ENCODE results near the gene MAP3K20. TPM values are rescaled to one million over a fixed set of nuclear protein-coding genes. Genes with fewer than 3 reads are reported as not detected.
A peak's percentile ranks its signal among the peaks of the same experiment; 100 is the strongest.

Gene MAP3K20
- total and polyA plus RNA-seq, 2 experiments from 2014 or later = 7.6 to 9.6 TPM

DNA sequence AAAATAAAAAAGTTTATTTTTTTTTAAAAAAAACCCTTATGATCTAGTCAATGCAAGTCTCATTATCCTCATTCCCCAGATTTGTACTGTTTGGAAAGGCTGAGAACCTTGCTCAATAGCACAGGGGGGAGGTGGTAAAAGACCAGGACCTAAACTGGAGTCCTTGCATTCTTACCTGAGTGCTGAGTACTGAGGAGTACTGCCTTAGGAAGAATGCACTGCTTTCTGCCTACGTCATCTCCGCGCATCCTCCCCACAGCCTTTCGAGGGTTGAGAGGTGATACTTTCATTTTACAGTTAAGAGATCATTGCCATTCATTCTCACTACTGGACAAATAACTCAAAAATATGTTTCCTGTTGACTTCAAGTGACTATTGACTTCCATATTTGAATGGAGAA lies 73.8 kb downstream of the MAP3K20 start:
- Mint-ChIP-seq H3K36me3 (ENCODE audit: low read depth) (no peaks in the 10 kb centered on the region), H3K27me3 (ENCODE audit: insufficient read depth, low read depth, poor library complexity) (peaks cover 2% of the 10 kb centered on the region), H3K4me1 (peaks cover 15% of the 10 kb centered on the region), H3K9me3 (no peaks in the 10 kb centered on the region; the same call in 2 of the 3 replicates), H3K4me3 (no peak overlapping the region), H3K27ac (no peak overlapping the region)
- ATAC-seq (peak; percentile 34; the same call in 1 of the 3 replicates), DNase-seq (ENCODE audit: low spot score) (no peak)
- H3K27me3 ChIP-seq (ENCODE audit: insufficient read depth) = no peaks in the 10 kb centered on the region
- no peaks in the 10 kb centered on the region for H3F3A ChIP-seq (replicated peaks; ENCODE audit: low read depth)
- no peak overlapping the region for H3K4me2 ChIP-seq
- H3K9me2 ChIP-seq (ENCODE audit: insufficient read depth) = no peaks in the 10 kb centered on the region
- H4K20me1 ChIP-seq (replicated peaks; ENCODE audit: insufficient read depth) = no peaks in the 10 kb centered on the region
- H3K4me1 ChIP-seq (ENCODE audit: insufficient read depth) = peaks cover 13% of the 10 kb centered on the region
- TF ChIP-seq, protein P1, sequence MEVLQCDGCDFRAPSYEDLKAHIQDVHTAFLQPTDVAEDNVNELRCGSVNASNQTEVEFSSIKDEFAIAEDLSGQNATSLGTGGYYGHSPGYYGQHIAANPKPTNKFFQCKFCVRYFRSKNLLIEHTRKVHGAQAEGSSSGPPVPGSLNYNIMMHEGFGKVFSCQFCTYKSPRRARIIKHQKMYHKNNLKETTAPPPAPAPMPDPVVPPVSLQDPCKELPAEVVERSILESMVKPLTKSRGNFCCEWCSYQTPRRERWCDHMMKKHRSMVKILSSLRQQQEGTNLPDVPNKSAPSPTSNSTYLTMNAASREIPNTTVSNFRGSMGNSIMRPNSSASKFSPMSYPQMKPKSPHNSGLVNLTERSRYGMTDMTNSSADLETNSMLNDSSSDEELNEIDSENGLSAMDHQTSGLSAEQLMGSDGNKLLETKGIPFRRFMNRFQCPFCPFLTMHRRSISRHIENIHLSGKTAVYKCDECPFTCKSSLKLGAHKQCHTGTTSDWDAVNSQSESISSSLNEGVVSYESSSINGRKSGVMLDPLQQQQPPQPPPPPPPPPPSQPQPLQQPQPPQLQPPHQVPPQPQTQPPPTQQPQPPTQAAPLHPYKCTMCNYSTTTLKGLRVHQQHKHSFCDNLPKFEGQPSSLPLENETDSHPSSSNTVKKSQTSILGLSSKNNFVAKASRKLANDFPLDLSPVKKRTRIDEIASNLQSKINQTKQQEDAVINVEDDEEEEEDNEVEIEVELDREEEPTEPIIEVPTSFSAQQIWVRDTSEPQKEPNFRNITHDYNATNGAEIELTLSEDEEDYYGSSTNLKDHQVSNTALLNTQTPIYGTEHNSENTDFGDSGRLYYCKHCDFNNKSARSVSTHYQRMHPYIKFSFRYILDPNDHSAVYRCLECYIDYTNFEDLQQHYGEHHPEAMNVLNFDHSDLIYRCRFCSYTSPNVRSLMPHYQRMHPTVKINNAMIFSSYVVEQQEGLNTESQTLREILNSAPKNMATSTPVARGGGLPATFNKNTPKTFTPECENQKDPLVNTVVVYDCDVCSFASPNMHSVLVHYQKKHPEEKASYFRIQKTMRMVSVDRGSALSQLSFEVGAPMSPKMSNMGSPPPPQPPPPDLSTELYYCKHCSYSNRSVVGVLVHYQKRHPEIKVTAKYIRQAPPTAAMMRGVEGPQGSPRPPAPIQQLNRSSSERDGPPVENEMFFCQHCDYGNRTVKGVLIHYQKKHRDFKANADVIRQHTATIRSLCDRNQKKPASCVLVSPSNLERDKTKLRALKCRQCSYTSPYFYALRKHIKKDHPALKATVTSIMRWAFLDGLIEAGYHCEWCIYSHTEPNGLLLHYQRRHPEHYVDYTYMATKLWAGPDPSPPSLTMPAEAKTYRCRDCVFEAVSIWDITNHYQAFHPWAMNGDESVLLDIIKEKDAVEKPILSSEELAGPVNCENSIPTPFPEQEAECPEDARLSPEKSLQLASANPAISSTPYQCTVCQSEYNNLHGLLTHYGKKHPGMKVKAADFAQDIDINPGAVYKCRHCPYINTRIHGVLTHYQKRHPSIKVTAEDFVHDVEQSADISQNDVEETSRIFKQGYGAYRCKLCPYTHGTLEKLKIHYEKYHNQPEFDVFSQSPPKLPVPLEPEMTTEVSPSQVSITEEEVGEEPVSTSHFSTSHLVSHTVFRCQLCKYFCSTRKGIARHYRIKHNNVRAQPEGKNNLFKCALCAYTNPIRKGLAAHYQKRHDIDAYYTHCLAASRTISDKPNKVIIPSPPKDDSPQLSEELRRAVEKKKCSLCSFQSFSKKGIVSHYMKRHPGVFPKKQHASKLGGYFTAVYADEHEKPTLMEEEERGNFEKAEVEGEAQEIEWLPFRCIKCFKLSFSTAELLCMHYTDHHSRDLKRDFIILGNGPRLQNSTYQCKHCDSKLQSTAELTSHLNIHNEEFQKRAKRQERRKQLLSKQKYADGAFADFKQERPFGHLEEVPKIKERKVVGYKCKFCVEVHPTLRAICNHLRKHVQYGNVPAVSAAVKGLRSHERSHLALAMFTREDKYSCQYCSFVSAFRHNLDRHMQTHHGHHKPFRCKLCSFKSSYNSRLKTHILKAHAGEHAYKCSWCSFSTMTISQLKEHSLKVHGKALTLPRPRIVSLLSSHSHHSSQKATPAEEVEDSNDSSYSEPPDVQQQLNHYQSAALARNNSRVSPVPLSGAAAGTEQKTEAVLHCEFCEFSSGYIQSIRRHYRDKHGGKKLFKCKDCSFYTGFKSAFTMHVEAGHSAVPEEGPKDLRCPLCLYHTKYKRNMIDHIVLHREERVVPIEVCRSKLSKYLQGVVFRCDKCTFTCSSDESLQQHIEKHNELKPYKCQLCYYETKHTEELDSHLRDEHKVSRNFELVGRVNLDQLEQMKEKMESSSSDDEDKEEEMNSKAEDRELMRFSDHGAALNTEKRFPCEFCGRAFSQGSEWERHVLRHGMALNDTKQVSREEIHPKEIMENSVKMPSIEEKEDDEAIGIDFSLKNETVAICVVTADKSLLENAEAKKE (CRISPR knock-in tag; IDR thresholded peaks at IDR 0.05) = no peak
- TF ChIP-seq, protein P2, sequence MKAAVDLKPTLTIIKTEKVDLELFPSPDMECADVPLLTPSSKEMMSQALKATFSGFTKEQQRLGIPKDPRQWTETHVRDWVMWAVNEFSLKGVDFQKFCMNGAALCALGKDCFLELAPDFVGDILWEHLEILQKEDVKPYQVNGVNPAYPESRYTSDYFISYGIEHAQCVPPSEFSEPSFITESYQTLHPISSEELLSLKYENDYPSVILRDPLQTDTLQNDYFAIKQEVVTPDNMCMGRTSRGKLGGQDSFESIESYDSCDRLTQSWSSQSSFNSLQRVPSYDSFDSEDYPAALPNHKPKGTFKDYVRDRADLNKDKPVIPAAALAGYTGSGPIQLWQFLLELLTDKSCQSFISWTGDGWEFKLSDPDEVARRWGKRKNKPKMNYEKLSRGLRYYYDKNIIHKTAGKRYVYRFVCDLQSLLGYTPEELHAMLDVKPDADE (IDR thresholded peaks at IDR 0.05) = no peak
- no peaks in the 10 kb centered on the region for H3K36me3 ChIP-seq (ENCODE audit: insufficient read depth)
- H2AFZ ChIP-seq = no peak overlapping the region
- no peaks in the 10 kb centered on the region for H3K79me2 ChIP-seq (replicated peaks; ENCODE audit: insufficient read depth)
- no peak overlapping the region for H3K27ac ChIP-seq (ENCODE audit: low read depth)
- H3K4me3 ChIP-seq = no peak overlapping the region

- TF ChIP-seq EZH2 (IDR thresholded peaks at IDR 0.05; ENCODE audit: low read depth, unreplicated experiment) = no peak
- no peak for TF ChIP-seq CREB1 (CRISPR knock-in tag; IDR thresholded peaks at IDR 0.05; ENCODE audit: low read depth)
- TF ChIP-seq ZNF114 (CRISPR knock-in tag; IDR thresholded peaks at IDR 0.05) = no peak
- TF ChIP-seq POLR2AphosphoS5 (IDR thresholded peaks at IDR 0.05; ENCODE audit: low read depth) = no peak
- TF ChIP-seq, protein P3, sequence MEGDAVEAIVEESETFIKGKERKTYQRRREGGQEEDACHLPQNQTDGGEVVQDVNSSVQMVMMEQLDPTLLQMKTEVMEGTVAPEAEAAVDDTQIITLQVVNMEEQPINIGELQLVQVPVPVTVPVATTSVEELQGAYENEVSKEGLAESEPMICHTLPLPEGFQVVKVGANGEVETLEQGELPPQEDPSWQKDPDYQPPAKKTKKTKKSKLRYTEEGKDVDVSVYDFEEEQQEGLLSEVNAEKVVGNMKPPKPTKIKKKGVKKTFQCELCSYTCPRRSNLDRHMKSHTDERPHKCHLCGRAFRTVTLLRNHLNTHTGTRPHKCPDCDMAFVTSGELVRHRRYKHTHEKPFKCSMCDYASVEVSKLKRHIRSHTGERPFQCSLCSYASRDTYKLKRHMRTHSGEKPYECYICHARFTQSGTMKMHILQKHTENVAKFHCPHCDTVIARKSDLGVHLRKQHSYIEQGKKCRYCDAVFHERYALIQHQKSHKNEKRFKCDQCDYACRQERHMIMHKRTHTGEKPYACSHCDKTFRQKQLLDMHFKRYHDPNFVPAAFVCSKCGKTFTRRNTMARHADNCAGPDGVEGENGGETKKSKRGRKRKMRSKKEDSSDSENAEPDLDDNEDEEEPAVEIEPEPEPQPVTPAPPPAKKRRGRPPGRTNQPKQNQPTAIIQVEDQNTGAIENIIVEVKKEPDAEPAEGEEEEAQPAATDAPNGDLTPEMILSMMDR (conservative IDR thresholded peaks at IDR 0.05; ENCODE audit: low read depth in 2 of 2) = no peak
- no peak for TF ChIP-seq JUNB (IDR thresholded peaks at IDR 0.05; ENCODE audit: unreplicated experiment)
- Mint-ChIP-seq H3K27me3 (ENCODE audit: insufficient read depth, low read depth, poor library complexity) (peaks cover 2% of the 10 kb centered on the region), H3K4me3 (no peak overlapping the region), H3K27ac (no peak overlapping the region), H3K4me1 (peaks cover 15% of the 10 kb centered on the region), H3K36me3 (ENCODE audit: low read depth) (peaks cover 3% of the 10 kb centered on the region; the same call in 2 of the 3 replicates), H3K9me3 (no peaks in the 10 kb centered on the region; the same call in 1 of the 3 replicates)
- H3K79me2 ChIP-seq (replicated peaks; ENCODE audit: insufficient read depth) = no peaks in the 10 kb centered on the region
- H3K4me1 ChIP-seq (ENCODE audit: insufficient read depth) = peaks cover 13% of the 10 kb centered on the region
- H3K36me3 ChIP-seq (ENCODE audit: insufficient read depth) = no peaks in the 10 kb centered on the region
- H4K20me1 ChIP-seq (replicated peaks; ENCODE audit: insufficient read depth) = no peaks in the 10 kb centered on the region
- no peak overlapping the region for H3K4me2 ChIP-seq
- DNase-seq (ENCODE audit: low spot score) (no peak), ATAC-seq (no peak)
- H3K27me3 ChIP-seq (ENCODE audit: insufficient read depth) = no peaks in the 10 kb centered on the region
- H3K9me2 ChIP-seq (ENCODE audit: insufficient read depth) = no peaks in the 10 kb centered on the region
- H2AFZ ChIP-seq = no peak overlapping the region
- no peak overlapping the region for H3K27ac ChIP-seq (ENCODE audit: low read depth)
- H3F3A ChIP-seq (replicated peaks; ENCODE audit: low read depth) = no peaks in the 10 kb centered on the region
- H3K4me3 ChIP-seq = no peak overlapping the region
Observed at GRCh38 chr2:173150087-173150486, 74.4 kb downstream of the MAP3K20 start.
